Measurements from ENCODE around the gene SIGLEC5. TPM values are rescaled to one million over a fixed set of nuclear protein-coding genes. Genes with fewer than 3 reads are reported as not detected.

The SIGLEC5 gene
- total RNA-seq, 1 donor from 2014 or later: not detected

GRCh38 chr19:51628153-51628939 lies 1.9 kb downstream of the SIGLEC5 start:
- intact Hi-C loops (cut with micrococcal nuclease): no loop called here

GRCh38 chr19:51627491-51628138 lies 2.6 kb downstream of the SIGLEC5 start:
- intact Hi-C loops (cut with micrococcal nuclease): no loop called here

GRCh38 chr19:51626675-51627074 lies 3.5 kb downstream of the SIGLEC5 start:
- intact Hi-C loops (cut with micrococcal nuclease): no loop called here

GRCh38 chr19:51621178-51621577 lies 9.0 kb downstream of the SIGLEC5 start:
- intact Hi-C loops (cut with micrococcal nuclease): no loop called here

- intact Hi-C loops (cut with micrococcal nuclease): no loop called here
Measured at GRCh38 chr19:51615991-51616390, 14.2 kb downstream of the SIGLEC5 start.

- intact Hi-C loops (cut with micrococcal nuclease): no loop called here
Measured at GRCh38 chr19:51614789-51615188, 15.4 kb downstream of the SIGLEC5 start.

GRCh38 chr19:51610576-51610975 lies 19.6 kb downstream of the SIGLEC5 start:
- intact Hi-C loops (cut with micrococcal nuclease): no loop called here

- intact Hi-C loops (cut with micrococcal nuclease): no loop called here
Measured at GRCh38 chr19:51607920-51608562, 22.2 kb downstream of the SIGLEC5 start.

GRCh38 chr19:51607077-51607476 lies 23.1 kb downstream of the SIGLEC5 start:
- intact Hi-C loops (cut with micrococcal nuclease): no loop called here

GRCh38 chr19:51602189-51602854 lies 27.9 kb downstream of the SIGLEC5 start:
- intact Hi-C loops (cut with micrococcal nuclease): no loop called here

GRCh38 chr19:51600940-51601580 lies 29.1 kb downstream of the SIGLEC5 start:
- intact Hi-C loops (cut with micrococcal nuclease): no loop called here

GRCh38 chr19:51599084-51599483 lies 31.1 kb downstream of the SIGLEC5 start:
- intact Hi-C loops (cut with micrococcal nuclease): no loop called here

- intact Hi-C loops (cut with micrococcal nuclease): no loop called here
Measured at GRCh38 chr19:51598159-51598915, 31.9 kb downstream of the SIGLEC5 start.

- intact Hi-C loops (cut with micrococcal nuclease): no loop called here
Measured at GRCh38 chr19:51595190-51596175, 34.7 kb downstream of the SIGLEC5 start.

- intact Hi-C loops (cut with micrococcal nuclease): loop anchor here (1.0 to 5.0 kb wide), 3 partner anchors 23 to 257 kb away; partner anchors contain the start of gene ZNF175
Measured at GRCh38 chr19:51594774-51595109, 35.5 kb downstream of the SIGLEC5 start.

- intact Hi-C loops (cut with micrococcal nuclease): loop anchor here (1.0 to 5.0 kb wide), 3 partner anchors 23 to 257 kb away; partner anchors contain the start of gene ZNF175
Measured at GRCh38 chr19:51593969-51594773, 36.0 kb downstream of the SIGLEC5 start.

GRCh38 chr19:51593138-51593890 lies 36.9 kb downstream of the SIGLEC5 start:
- intact Hi-C loops (cut with micrococcal nuclease): loop anchor here (5.0 kb wide), 1 partner anchor 256 kb away; no protein-coding TSS in a partner anchor

Measured in T-helper 2 cell treated with Interferon-gamma antibody and Interleukin-4, amounts not matched to agents 100 ng/mL and 5 ng/mL, for 36 hours (primary cell).